GM18499 (cell line): ENCODE data around the gene ADGRG6.

Experiments used
- ATAC-seq: cut with Tn5 transposase; IDR thresholded peaks from one replicate; pipeline ENCODE4 v1.9.1; 2021; ENCODE audit warnings: moderate number of reproducible peaks; ENCODE audit not compliant: insufficient read depth, unreplicated experiment

ADGRG6 gene

GRCh38 chr6:142289687-142290086, 12.1 kb upstream of the ADGRG6 start:
- no peak for ATAC-seq

DNA sequence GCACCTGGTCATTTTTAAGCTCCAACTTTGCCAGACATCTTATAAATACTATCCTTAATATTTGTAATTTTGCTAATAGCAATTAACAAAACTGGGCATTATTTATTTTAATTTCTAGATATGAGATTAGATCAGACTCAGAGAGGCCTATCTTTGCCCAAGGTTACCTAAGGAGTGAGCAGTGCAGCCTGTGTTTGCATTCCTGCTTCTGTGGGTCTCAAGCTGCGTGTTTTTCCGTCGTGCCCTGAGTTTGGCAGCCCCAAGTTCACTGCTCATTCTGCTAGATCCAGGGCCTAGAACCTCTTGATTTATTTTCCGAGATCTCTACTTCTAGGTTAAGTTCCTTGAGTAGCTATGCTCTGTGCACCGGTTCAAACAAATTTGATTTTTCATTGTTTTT, 11.0 kb upstream of the ADGRG6 start:
- ATAC-seq, result no peak

GRCh38 chr6:142291512-142291911, 10.3 kb upstream of the ADGRG6 start:
- no peak for ATAC-seq

DNA sequence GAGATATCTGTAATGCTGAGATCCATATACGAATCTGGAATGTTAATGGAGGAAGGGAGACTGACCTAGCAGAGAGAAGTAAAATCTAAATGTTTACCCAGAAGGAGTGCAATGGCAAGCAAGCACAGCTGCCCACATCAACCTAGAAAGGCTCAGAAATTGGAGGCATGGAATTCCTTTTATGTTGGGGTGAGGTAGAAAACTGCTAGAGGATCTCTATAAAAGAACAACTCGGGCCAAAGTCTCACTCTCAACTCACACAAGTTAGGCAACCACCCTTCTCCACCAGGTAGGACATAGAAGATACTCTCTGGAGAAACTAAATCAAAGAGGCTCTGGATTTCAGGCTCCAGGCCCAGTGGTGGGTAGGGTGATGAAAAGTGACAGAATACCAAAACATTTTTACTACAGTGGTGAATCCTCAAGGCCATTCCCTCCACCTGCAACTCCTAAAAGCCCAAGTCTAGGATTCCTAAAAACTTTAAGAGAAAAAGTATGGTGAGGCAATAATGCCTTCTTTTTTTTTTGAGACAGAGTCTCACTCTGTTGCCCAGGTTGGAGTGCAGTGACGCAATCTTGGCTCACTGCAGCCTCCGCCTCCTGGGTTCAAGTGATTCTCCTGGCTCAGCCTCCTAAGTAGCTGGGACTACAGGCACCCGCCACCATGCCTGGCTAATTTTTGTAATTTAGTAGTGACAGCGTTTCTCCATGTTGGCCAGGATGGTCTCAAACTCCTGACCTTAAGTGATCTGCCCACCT, 9.5 kb upstream of the ADGRG6 start:
- no peak for ATAC-seq

- ATAC-seq, result no peak
Observed at GRCh38 chr6:142293121-142293520, 8.7 kb upstream of the ADGRG6 start.

DNA sequence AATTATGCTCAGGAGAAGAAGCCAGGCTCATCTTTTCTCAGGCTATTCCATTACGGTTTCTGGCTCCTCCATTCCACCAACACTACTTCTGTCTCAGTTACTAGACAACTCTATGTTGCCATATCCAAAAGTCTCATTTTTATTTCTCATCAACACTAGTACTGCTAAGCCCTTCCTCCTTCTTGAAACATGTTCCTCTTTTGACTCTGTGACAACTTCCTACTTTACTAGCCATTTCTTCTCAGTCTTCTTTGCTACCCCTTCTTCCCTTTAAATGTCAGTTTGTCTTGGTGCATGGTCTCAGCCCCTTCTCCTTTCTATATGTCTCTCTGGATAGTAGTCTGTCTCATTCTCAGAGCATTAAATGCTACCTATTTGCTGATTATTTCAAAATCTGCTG, 7.1 kb upstream of the ADGRG6 start:
- no peak for ATAC-seq

- no peak for ATAC-seq
Observed at GRCh38 chr6:142296975-142297604, 4.7 kb upstream of the ADGRG6 start.

GRCh38 chr6:142297605-142297995, 4.2 kb upstream of the ADGRG6 start:
- ATAC-seq, result no peak

DNA sequence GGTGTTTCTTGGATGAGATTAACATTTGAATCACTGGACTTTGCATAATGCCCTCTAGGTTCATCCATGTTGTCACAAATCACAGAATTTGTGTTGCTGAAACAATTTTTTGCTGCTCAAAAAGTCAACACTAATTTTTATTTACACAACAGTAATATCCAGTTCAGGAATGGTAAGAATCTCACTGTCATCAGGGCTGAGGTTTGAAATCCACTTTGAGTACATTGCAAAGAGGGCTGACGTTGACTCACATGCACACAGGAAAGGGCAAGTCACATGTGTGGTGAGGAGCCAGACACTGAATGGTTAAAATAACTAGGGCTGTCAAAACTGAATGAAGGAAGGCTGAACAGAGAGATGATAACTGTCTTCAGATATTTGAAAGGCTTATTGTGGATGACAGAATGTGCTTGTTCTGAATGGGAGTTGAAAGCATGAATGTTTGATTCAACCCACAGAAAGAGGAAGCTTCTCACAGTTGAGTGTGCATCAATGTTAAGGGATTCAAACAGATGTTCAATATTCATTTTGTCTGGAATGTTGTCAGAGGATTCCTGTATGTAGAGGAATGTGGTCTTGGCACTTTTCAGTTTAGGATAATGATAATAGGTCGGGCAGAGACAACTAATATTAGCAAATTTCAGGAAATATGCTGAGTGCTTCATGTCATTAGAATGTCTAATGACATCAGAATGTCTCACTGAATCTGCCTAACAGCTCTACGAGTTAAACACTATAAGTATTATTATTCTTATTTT, 3.6 kb upstream of the ADGRG6 start:
- ATAC-seq, result no peak

GRCh38 chr6:142300302-142300701, 1.5 kb upstream of the ADGRG6 start:
- ATAC-seq, result no peak

- no peak for ATAC-seq
Observed at GRCh38 chr6:142300758-142301650, 803 bp upstream of the ADGRG6 start.

GRCh38 chr6:142302421-142303175, 791 bp downstream of the ADGRG6 start:
- no peak for ATAC-seq

GRCh38 chr6:142303176-142303533, 1.3 kb downstream of the ADGRG6 start:
- ATAC-seq, result no peak

DNA sequence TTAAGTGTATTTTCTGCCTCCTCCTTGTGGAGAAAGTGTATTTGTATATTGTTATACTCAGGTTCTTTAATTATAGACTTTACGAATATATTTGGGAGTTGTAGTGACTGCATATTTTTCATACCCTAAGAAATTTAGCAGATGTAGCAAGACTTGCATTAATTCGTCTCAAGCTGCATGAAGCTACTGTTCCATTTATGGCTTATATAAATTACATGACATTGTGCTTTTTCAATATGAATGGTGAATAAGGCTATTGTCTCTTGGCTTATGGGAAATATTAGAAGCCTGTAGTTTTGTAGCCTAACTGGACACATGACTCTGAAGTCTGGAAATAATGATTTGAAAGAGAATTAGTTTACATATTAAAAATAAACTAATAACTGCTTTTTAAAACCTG, 2.4 kb downstream of the ADGRG6 start:
- no peak for ATAC-seq

DNA sequence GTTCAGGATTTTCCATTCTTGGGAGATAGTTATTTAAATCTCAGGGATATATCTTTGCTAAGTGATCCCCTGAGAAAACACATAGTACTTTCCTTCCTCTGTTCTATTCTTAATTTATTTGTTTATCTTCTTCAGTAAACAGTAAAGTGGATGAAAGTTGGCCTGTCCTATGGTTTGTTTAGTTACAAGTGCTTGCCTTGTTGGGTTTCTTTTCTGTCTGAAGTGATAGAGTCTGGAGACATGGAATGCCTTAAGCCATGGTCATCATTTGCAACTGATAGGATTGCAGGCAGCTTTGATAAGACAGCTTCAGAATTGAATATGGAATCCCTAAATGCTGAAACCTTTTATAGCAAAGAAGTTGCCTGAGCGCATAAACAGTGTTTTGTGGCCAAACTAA, 4.9 kb downstream of the ADGRG6 start:
- no peak for ATAC-seq

DNA sequence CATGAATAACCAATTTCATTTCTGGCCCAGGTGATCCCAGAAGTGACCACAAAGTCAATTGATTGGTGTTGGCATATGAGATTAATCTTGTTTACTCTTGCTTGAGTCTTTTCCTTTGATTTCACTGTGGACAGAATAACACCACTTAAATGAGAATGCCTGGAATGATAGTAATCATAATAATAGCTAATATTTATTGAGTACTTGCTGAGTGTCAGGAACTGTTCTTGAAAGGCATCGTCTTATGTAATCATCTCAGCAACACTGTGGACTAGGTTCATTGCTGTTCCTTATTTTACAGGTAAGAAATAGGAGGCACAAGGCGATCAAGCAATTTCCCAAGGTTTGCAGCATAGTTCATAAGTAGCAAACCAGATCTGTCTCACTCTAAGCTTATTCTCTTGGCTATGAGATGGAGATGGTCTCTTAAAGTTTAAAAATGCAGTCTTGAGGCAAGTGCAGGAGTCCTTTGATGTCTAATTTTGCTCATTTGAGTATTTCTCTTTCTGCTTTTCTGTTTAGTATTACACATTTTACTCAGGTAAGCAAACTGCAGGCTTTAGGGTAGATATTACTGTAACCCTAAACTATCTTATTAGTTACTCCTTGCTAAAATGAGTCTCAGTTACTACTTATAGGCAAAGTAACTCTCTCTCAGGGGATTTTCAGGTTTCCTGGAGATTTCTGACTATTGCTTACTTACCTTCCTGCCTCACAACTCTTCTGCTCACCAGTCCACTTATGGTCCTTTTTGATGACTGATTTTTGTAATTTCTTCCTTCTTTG, 6.3 kb downstream of the ADGRG6 start:
- ATAC-seq, result no peak

DNA sequence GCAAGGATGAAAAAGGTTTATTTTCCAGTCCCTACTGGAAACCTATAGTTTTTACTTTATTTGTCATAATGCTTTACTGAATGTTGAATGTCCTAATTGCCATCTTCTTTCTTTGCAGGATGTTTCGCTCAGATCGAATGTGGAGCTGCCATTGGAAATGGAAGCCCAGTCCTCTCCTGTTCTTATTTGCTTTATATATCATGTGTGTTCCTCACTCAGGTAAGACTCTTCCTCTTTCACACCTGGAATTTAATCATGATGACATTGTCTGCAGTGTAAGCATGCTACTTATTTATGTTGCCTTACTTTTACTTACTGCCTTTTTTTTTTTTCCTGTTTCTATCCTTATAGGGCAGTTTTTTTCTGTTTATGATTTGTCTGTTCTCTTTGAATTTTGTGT, 7.6 kb downstream of the ADGRG6 start:
- no peak for ATAC-seq

- no peak for ATAC-seq
Observed at GRCh38 chr6:142313284-142313683, 11.5 kb downstream of the ADGRG6 start.

DNA sequence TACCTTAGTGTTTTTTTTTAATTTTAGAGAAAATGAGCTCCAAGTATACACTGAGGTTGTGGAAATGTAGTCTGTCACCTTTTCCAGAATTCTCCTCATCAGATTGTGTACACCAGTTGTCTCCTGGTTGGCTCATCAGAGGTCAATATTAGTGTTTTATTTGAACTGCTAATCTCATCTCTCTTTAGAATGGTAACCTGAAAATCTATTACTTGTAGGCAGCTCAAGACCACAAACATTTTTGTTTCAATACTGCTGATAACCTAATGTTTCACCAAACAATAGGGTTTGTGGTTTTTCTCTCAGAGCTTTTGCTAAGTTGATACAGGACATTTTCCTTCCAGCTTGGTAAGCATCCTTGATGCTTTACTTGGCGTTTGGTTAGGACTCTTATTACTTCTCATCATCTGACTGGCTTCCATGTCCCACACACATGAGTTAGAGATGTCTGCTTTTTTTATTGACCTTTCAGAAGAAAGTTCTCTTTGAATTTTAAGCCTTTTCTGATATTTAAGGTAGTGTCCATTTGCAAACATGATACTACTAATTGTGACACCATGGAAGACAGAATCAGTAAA, 15.1 kb downstream of the ADGRG6 start:
- ATAC-seq, result no peak
